Endothelial cell of umbilical vein (primary cell): Measurements from ENCODE around the gene FBXO9.

Source experiments
- CTCF ChIP-seq, 2 donors: IDR thresholded peaks; 1 replicate in 1 of 2; 2 replicates in 1 of 2; pipeline ENCODE4 v1.5.1; 2011; ENCODE audit warnings: low read length in 2 of 2, mild to moderate bottlenecking in 2 of 2, moderate library complexity in 2 of 2, control low read depth in 1 of 2, inconsistent platforms in 1 of 2, low read depth in 1 of 2; ENCODE audit not compliant: insufficient read depth in 1 of 2; ENCODE audit errors: extremely low read depth in 1 of 2
- MAX ChIP-seq: IDR thresholded peaks from 2 replicates; pipeline ENCODE4 v1.6.1; 2011; ENCODE audit not compliant: insufficient read depth, insufficient read length
- POLR2AphosphoS5 ChIP-seq: IDR thresholded peaks from 2 replicates; pipeline ENCODE4 v1.6.1; 2012; ENCODE audit warnings: low read depth, mild to moderate bottlenecking, control low read depth, low read length, moderate library complexity; ENCODE audit not compliant: insufficient read depth

DNA sequence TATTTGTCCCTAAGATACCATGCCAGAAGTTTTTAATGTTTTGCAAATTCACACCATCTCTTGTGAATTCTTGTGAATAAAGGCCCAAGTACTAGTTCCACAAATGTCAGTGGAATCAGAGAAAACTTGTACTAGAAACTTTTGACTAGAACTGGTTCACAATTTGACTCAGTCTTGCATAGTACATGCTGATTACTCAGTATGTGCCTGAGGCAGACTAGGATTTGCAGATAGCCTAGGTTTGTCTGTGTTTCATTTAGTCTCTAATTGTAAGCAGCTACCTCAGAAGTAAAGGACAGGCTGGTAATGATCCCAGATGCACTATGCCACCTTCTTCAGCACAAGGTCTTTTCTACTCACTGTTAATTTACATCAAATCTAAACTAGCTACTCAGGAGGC lies 35.9 kb upstream of the FBXO9 start:
- TF ChIP-seq MAX: no peak
- no peak for TF ChIP-seq CTCF (IDR thresholded peaks at IDR 0.05; ENCODE audit: extremely low read depth in 1 of 2, insufficient read depth in 1 of 2, low read depth in 1 of 2, low read length in 2 of 2)
- TF ChIP-seq POLR2AphosphoS5: no peak
